Pancreas (tissue), 10 donors: ENCODE data around the gene TENT5C. TPM values are rescaled to one million over a fixed set of nuclear protein-coding genes. Genes with fewer than 3 reads are reported as not detected.
A peak's percentile ranks its signal among the peaks of the same experiment; 100 is the strongest.

Experiments
- ATAC-seq, 4 donors: fragments of 200-7000 bp; cut with Tn5 transposase; one replicate each; pipeline versions ENCODE4 v1.8.0 to v1.9.1; 2020; ENCODE audit warnings: mild to moderate bottlenecking in 4 of 4, moderate library complexity in 4 of 4
- DNase-seq, 6 donors: peaks; one replicate each; pipeline ENCODE4 v3.0.0-alpha.2; 2020
- FAIRE-seq: peaks from 2 replicates; lab custom pipeline; 2012; peaks lifted over from hg19 to GRCh38; lab: Jason Lieb, UNC
- H3K27ac ChIP-seq, 4 donors: fragments of 200-600 bp; sonication (generic); 1 replicate in 3 of 4; 2 replicates in 1 of 4; pipeline versions ENCODE4 v1.5.0 to v1.8.0; 2020
- H3K27me3 ChIP-seq, 4 donors: fragments of 200-600 bp; one replicate each; pipeline ENCODE4 v1.8.0; 2021
- H3K36me3 ChIP-seq, 3 donors: fragments of 200-600 bp; sonication (generic) in 1 of 3; one replicate each; pipeline versions ENCODE4 v1.5.0 to v1.8.0; 2020 to 2021
- H3K4me1 ChIP-seq, 3 donors: fragments of 200-600 bp; one replicate each; pipeline ENCODE4 v1.8.0; 2021
- H3K4me3 ChIP-seq, 4 donors: fragments of 200-600 bp; sonication (generic) in 2 of 4; one replicate each; pipeline versions ENCODE4 v1.5.0 to v1.8.0; 2020 to 2021
- H3K9me3 ChIP-seq, 4 donors: fragments of 200-600 bp; one replicate each; pipeline ENCODE4 v1.8.0; 2021
- WGBS, 2 donors: extraction: QIAGEN DNeasy Blood & Tissue Kit; methylation state at CpG; one replicate each; pipeline ENCODE4 v1.1.7; 2013; 5-methylcytosine and 5-hydroxymethylcytosine counted together
- intact Hi-C, 3 donors: fragments of 100-400 bp; cut with DNase I; formaldehyde crosslinking; loops; one replicate each; pipeline versions ENCODE4 v1.11.1 to v1.14.2; 2022
- polyA plus RNA-seq, 2 donors: library from polyadenylated mRNA; stranded (reverse); fragments of 200-250 nt; gene quantifications; one replicate each; pipeline ENCODE4 v1.2.3, GENCODE V29; 2013
- total RNA-seq, 6 donors: library from RNA; stranded (reverse); fragmentation: NEBNext Ultra II Directional in 4 of 6; extraction: Animal tissue kit (Norgen Biotek cat#: 25700) in 4 of 6; gene quantifications; one replicate each; pipeline versions ENCODE4 v1.2.1 to v1.2.4, GENCODE V29; 2021 to 2023
- TF ChIP-seq, protein P1 (sequence below), 4 donors: fragments of 200-600 bp; sonication (generic) in 3 of 4; IDR thresholded peaks; one replicate each; pipeline versions ENCODE4 v1.5.0 to v1.8.0; 2021; ENCODE audit warnings: antibody characterized with exemption in 4 of 4
- donor health status: healthy with polysubstance abuse.
- donor health status: DM: no; HTN: no; CAD: no; lungs with moderate emphysema.
- donor health status: DM: no; HTN: no; CAD: no.
- donor health status: control.
- donor health status: control.
- donor health status: Bipolar disorder and iron deficiency.
- donor health status: DM: yes; HTN: yes; CAD: no.
- donor health status: DM: no; HTN: no; CAD: no.
- donor health status: DM: no; HTN: no; CAD: no.
- donor health status: DM: yes; HTN: yes; CAD: no.

TENT5C gene
- total and polyA plus RNA-seq, 8 donors = 6.7 to 68.1 (median 31.5) TPM

DNA sequence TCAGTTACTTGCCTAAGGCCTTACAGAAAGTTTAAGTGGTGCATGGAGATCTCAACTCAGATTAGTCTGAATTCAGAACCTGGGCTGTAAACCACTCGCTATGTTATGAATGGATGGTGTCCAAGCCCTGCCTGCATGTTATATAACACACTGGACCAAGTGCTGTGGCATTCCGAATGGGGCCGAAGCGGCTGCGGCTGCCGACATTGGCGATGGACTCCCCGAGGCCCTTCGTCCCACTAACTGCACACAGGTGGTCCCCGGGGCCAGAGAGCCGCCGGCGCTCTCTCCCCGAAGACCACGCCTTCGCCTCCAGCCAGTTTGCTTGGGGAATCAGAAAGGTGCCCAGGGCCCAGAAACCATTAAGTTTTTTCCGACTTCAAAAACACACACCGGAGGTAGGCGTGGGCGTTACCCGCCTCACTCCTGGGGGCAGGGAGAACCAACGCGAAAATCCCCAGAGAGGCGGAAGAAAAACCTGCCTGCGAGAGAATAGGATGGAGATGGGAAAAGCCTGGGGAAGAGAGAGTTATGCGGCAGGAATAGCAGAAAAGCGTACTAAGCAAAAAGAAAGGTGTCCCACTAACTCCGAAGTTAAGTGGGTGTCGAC is 579 bp upstream of the TENT5C start:
- peak; percentile 23 to 42 (median 30) for ATAC-seq
- Histone ChIP-seq H3K27ac (peak overlapping the region; percentile 79 to 94 (median 88)), H3K9me3 (no peaks in the 10 kb centered on the region), H3K36me3 (no peaks in the 10 kb centered on the region), H3K4me3 (peak overlapping the region; percentile 34 to 88 (median 63)), H3K4me1 (peaks cover 0 to 5% (median 0%) of the 10 kb centered on the region in 3 donors), H3K27me3 (no peaks in the 10 kb centered on the region)
- TF ChIP-seq, protein P1, sequence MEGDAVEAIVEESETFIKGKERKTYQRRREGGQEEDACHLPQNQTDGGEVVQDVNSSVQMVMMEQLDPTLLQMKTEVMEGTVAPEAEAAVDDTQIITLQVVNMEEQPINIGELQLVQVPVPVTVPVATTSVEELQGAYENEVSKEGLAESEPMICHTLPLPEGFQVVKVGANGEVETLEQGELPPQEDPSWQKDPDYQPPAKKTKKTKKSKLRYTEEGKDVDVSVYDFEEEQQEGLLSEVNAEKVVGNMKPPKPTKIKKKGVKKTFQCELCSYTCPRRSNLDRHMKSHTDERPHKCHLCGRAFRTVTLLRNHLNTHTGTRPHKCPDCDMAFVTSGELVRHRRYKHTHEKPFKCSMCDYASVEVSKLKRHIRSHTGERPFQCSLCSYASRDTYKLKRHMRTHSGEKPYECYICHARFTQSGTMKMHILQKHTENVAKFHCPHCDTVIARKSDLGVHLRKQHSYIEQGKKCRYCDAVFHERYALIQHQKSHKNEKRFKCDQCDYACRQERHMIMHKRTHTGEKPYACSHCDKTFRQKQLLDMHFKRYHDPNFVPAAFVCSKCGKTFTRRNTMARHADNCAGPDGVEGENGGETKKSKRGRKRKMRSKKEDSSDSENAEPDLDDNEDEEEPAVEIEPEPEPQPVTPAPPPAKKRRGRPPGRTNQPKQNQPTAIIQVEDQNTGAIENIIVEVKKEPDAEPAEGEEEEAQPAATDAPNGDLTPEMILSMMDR (IDR thresholded peaks at IDR 0.05) = no peak
- WGBS, 2 donors = 1% methylated on average over 29 of the region's 29 CpGs
- DNase-seq = peak in 5 of 6 donors; percentile 68 to 87 (median 71)
- intact Hi-C loops = no loop called here
- FAIRE-seq = no peak

DNA sequence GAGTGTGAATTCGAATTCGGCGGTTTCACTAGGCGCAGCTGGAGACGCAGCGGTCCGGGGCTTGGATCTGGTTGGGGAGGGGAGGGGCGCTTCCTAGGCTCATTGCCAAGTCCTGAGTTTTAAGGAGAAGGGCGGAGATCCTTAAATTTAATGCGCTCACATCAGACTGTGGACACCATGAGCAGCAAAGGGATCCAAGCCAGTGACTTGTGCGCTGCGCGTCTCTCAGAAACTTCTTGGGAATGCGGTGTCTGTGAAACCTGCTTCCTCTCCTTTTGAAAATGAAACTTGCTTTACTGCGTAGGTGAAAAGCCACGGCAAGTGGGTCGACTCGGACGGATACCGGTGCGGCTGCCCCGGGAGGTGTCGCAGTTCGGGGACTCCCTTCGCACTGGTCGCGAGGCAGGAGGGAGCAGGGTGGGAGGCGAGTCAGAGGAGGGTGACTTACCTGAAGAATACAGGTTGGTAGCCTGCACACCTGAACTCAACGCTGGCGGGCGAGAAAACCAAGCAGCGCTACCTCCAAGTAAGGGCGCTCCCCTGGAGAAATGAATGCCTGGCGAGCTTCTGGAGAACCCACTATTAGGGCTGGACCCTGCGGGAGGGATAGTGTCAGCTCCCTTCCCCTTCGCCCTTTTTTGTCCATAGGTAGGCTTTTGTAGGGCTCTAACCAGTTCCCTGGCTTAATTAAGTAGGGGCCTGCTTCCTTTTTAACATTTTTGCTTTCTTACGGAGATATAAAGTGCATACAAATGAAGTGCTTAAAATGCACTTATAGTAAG is 992 bp downstream of the TENT5C start:
- WGBS, 2 donors = 1 to 3% methylated on average over 37 of the region's 37 CpGs
- DNase-seq (peak; percentile 46 to 83 (median 58)), ATAC-seq (peak; percentile 4 to 29 (median 13)), FAIRE-seq (no peak)
- Histone ChIP-seq H3K27me3 (no peaks in the 10 kb centered on the region), H3K4me3 (peak overlapping the region; percentile 74 to 95 (median 88)), H3K36me3 (no peaks in the 10 kb centered on the region), H3K4me1 (peaks cover 0 to 16% (median 2%) of the 10 kb centered on the region in 3 donors), H3K27ac (peak overlapping the region; percentile 85 to 91 (median 87)), H3K9me3 (no peaks in the 10 kb centered on the region)
- intact Hi-C loops = no loop called here
- TF ChIP-seq, protein P1 (IDR thresholded peaks at IDR 0.05) = no peak

DNA sequence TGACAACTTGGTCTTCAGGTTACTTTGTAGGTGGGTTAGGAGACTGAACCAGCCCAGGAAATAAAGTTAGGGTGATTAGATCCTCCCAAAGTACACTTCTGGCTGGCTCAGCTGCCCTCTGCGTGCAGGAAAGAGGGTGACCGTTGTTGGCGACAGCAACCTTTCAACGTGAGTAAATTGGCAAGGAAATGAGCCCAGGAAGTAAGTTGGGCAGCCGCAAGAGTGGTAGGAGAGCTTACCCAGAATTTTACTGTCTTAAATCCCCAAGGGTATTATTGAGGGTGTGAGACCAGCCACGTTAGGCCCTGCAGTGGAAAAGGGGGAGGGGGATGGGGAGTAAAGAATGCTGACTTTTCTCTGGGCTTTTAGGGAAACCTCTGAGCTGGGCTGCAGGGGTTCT is 1.6 kb downstream of the TENT5C start:
- intact Hi-C loops = no loop called here
- 3 to 5% methylated on average over 6 of the region's 6 CpGs for WGBS, 2 donors
- TF ChIP-seq, protein P1 (IDR thresholded peaks at IDR 0.05) = no peak
- no peaks in the 10 kb centered on the region for H3K27me3 ChIP-seq
- no peaks in the 10 kb centered on the region for H3K9me3 ChIP-seq
- H3K36me3 ChIP-seq = no peaks in the 10 kb centered on the region
- peak overlapping the region; percentile 85 to 91 (median 87) for H3K27ac ChIP-seq
- DNase-seq (peak in 3 of 6 donors; percentile 45 to 57 (median 54)), ATAC-seq (peak; percentile 5 to 17 (median 14)), FAIRE-seq (no peak)
- H3K4me3 ChIP-seq = peak overlapping the region; percentile 74 to 95 (median 88)
- peaks cover 0 to 22% (median 8%) of the 10 kb centered on the region in 3 donors for H3K4me1 ChIP-seq

DNA sequence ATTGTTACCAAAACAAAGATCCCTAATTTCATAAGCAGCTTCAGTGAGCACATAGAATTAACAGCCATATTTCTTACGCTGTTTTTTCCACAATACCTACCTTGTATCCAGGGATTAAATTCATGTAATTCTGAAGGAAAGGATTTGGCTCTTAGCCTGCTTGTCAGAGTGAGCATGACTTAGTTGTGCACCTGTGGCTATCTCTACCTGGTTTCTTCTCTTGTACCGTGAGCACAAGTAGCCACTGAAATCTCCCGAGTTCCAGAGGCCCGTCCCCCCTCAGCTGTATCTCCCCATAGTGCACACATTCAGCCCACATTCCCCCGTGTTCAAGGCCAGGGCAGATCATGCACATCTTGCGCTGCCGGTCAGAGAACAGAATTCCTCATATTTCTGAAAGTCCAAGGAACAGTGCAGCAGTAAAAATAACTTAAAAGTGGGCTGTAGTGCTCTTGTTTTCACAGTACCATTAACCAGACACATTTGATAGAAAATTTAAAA is 2.3 kb downstream of the TENT5C start:
- peak in 2 of 6 donors; percentile 18 to 21 for DNase-seq

More for the DNA sequence above, 2.3 kb downstream of the TENT5C start:
- peak overlapping the region in 3 of 4 donors; percentile 85 to 91 (median 89) for H3K27ac ChIP-seq
- peaks cover 0 to 28% (median 14%) of the 10 kb centered on the region in 3 donors for H3K4me1 ChIP-seq
- H3K36me3 ChIP-seq = no peaks in the 10 kb centered on the region
- FAIRE-seq (no peak), ATAC-seq (no peak)
- no peaks in the 10 kb centered on the region for H3K27me3 ChIP-seq
- intact Hi-C loops = no loop called here
- no peaks in the 10 kb centered on the region for H3K9me3 ChIP-seq
- H3K4me3 ChIP-seq = peak overlapping the region; percentile 74 to 95 (median 88)
- WGBS, 2 donors = 39 to 44% methylated on average over 7 of the region's 7 CpGs
- TF ChIP-seq, protein P1 (IDR thresholded peaks at IDR 0.05) = no peak
